Measurements from ENCODE around the gene SGO2.

SGO2 gene

DNA sequence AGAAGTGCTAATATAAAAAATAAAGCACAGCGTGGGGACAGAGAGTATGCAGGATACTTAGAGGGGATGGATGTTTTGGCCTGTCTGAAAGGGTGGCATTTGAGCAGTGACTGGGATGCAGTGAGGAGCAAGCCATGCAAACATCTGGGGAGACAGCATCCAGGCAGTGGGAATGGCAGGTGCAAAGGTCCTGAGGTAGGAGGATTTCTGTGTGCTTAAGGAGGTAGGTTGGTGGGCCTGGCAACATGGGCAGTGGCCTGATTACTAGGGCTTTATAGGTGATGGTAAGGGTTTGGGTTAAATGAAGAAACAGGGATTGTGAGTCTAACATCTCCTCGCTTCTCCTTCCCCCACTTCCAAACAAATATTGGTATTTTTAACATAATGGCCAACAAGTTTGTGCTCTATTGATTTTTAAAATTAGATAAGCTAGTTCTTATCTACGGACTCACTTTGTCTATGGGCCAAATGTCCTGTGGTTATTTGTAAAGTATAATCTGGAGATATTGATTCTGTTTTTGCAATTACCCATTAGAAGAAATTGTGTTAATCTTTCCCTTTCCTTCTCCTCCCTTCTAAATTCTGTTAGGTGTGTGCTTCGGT is 62.2 kb downstream of the SGO2 start:
- no peak for DNase-seq (ENCODE audit: low read depth)
- TF ChIP-seq, protein P1, sequence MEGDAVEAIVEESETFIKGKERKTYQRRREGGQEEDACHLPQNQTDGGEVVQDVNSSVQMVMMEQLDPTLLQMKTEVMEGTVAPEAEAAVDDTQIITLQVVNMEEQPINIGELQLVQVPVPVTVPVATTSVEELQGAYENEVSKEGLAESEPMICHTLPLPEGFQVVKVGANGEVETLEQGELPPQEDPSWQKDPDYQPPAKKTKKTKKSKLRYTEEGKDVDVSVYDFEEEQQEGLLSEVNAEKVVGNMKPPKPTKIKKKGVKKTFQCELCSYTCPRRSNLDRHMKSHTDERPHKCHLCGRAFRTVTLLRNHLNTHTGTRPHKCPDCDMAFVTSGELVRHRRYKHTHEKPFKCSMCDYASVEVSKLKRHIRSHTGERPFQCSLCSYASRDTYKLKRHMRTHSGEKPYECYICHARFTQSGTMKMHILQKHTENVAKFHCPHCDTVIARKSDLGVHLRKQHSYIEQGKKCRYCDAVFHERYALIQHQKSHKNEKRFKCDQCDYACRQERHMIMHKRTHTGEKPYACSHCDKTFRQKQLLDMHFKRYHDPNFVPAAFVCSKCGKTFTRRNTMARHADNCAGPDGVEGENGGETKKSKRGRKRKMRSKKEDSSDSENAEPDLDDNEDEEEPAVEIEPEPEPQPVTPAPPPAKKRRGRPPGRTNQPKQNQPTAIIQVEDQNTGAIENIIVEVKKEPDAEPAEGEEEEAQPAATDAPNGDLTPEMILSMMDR (IDR thresholded peaks at IDR 0.05; ENCODE audit: insufficient read depth, low read depth, low read length, missing control alignments) = no peak
- no peak overlapping the region for H3K4me3 ChIP-seq (ENCODE audit: low read length)

DNA sequence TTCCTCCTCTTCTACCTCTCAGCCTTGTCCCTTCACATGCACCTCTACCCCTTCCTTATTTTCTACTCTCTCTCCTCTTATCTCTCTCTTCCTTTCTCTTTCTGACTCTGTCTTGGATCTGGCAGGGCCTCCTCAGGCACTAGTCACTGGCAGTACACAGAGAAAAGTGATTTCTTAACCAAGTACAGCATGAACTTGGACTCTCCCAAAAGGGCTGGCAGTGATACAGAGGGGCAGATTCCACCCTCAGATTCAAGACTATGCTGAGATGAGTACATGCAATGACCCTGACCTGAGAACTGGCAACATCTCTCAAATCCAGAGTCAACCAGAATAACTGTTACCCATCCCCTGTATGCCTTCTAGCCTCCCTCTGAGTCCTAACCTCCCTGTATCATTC is 64.1 kb downstream of the SGO2 start:
- no peak for DNase-seq (ENCODE audit: low read depth)
- TF ChIP-seq, protein P1 (IDR thresholded peaks at IDR 0.05; ENCODE audit: insufficient read depth, low read depth, low read length, missing control alignments) = no peak
- H3K4me3 ChIP-seq (ENCODE audit: low read length) = no peak overlapping the region

DNA sequence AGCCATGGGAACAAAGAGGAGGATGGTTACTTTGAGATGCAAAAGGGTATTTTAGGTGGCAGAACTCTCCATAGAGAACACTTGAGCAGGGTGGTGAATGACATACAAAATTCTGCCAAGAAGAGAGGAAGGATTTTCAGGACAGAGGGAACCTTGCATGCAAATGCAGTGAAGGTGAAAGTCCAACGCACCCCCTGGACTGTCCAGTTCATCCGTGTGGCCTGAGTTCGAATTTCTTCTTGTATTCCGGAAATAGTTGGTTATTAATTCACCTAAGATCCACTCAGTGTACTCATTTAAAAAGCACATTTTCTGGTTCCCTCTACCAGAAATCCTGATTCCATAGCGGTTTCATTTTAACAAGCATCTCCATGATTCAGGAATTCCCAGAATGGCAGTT is 65.3 kb downstream of the SGO2 start:
- TF ChIP-seq, protein P1 (IDR thresholded peaks at IDR 0.05; ENCODE audit: insufficient read depth, low read depth, low read length, missing control alignments) = no peak
- H3K4me3 ChIP-seq (ENCODE audit: low read length) = no peak overlapping the region
- no peak for DNase-seq (ENCODE audit: low read depth)

DNA sequence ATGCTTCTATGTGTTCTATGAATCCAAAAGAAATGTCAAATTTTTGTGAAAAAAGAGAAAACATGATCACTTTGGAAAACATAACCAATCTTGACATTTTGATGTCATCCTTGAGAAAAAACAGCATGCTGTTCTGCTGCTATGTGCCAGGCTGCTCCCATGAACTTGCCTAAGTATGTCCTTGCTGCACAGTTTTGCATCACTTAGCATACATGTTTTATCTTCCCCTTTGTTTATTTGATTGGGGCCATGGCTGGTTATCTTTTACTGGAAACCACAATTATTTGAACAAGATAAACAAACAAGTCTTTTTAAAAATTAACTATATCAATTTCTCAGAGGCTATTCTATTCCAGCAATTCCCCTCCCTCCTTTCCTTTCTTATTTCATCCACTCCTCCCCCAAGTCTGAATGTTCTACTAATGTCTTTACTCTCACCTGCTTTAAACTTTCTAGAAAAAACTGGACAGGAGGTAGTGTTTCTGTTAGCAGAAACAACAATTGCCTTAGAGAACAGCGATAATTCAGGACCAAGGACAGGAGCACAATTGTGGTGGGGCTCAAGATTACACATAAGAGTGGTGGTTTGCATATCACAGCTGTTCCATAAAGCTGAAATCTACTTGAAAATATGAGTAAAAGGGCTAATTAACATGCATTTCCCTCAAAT is 66.5 kb downstream of the SGO2 start:
- H3K4me3 ChIP-seq (ENCODE audit: low read length) = no peak overlapping the region
- DNase-seq (ENCODE audit: low read depth) = peak; percentile 32
- TF ChIP-seq, protein P1 (IDR thresholded peaks at IDR 0.05; ENCODE audit: insufficient read depth, low read depth, low read length, missing control alignments) = no peak

DNA sequence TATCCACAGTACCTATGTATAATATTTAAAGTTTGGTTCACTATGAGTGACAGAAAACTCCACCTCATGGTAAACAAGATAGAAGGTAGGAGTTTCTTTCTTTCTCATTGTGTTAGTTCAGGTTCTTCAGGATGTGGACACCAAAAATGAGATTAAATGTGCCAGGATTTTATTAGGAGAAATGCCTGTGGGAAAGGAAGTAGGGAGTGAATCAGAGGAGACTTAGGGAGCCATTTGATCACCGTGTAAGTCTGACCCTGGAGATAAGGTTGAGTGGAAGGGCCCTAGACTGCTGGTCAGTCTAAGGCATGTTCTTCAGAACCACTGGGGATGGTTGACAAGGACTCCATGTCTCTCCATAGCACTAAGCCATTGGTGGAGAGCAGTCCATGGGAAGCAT is 67.9 kb downstream of the SGO2 start:
- no peak for DNase-seq (ENCODE audit: low read depth)
- TF ChIP-seq, protein P1 (IDR thresholded peaks at IDR 0.05; ENCODE audit: insufficient read depth, low read depth, low read length, missing control alignments) = no peak
- no peak overlapping the region for H3K4me3 ChIP-seq (ENCODE audit: low read length)

DNA sequence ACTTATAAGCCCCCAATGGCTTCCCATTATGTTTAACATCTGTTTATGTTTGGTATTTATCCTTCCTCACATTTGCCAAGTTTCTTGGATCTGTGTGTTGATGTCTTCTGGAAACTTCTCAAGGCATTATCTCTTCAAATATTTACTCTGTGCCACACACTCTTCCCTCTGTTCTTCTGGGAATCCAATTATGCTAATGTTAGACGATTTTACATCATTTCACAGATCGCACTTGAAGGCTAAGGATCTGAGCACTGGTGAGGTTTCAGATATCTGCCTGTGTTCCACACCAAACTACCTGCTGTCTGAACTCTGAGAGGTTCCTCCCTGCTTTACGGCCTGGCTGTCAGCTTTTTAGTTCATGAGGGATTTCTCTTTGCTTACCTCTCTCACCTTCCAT is 69.9 kb downstream of the SGO2 start:
- H3K4me3 ChIP-seq (ENCODE audit: low read length) = no peak overlapping the region
- no peak for DNase-seq (ENCODE audit: low read depth)
- TF ChIP-seq, protein P1 (IDR thresholded peaks at IDR 0.05; ENCODE audit: insufficient read depth, low read depth, low read length, missing control alignments) = no peak

Measured in epithelial cell of esophagus (primary cell).